Activated B cell treated with CpG ODN at 0.5 μM for 24 hours (primary cell): ENCODE results near the gene HOXB5. TPM values are rescaled to one million over a fixed set of nuclear protein-coding genes. Genes with fewer than 3 reads are reported as not detected.

Source experiments
- ATAC-seq: fragments of 200-7000 bp; cut with Tn5 transposase; one replicate; pipeline ENCODE4 v1.10.0; 2021; ENCODE audit warnings: low read depth, mild to moderate bottlenecking, moderate library complexity
- CTCF ChIA-PET: fragments of 350-600 bp; sonication (Branson Sonifier 250); formaldehyde crosslinking; loops from one replicate; lab custom pipeline; 2021; ENCODE audit warnings: antibody characterized with exemption; lab: Charles Lee
- POLR2A ChIA-PET: fragments of 350-600 bp; sonication (Branson Sonifier 250); formaldehyde crosslinking; loops from one replicate; lab custom pipeline; 2021; ENCODE audit warnings: antibody characterized with exemption; lab: Charles Lee
- DNase-seq: peaks from one replicate; pipeline ENCODE4 v3.0.0; 2022
- H3K27ac Mint-ChIP-seq: one replicate; pipeline ENCODE4 v1.8.0; 2020; ENCODE audit warnings: mixed read lengths
- H3K27me3 Mint-ChIP-seq: one replicate; pipeline ENCODE4 v1.8.0; 2021; ENCODE audit warnings: mixed read lengths
- H3K36me3 Mint-ChIP-seq: one replicate; pipeline ENCODE4 v1.8.0; 2021; ENCODE audit warnings: low read depth, mixed read lengths
- H3K4me1 Mint-ChIP-seq: one replicate; pipeline ENCODE4 v1.8.0; 2021; ENCODE audit warnings: mixed read lengths
- H3K4me3 Mint-ChIP-seq: one replicate; pipeline ENCODE4 v1.8.0; 2020; ENCODE audit warnings: mild to moderate bottlenecking, mixed read lengths
- H3K9me3 Mint-ChIP-seq: one replicate; pipeline ENCODE4 v1.8.0; 2020; ENCODE audit warnings: mixed read lengths
- CTCF ChIP-seq: fragments of 200-600 bp; IDR thresholded peaks from one replicate; pipeline ENCODE4 v1.8.0; 2022; ENCODE audit warnings: antibody characterized with exemption, mild to moderate bottlenecking
- intact Hi-C: fragments of 100-400 bp; cut with micrococcal nuclease; formaldehyde crosslinking; loops from one replicate; pipeline ENCODE4 v1.15.1; 2024
- total RNA-seq: library from RNA; stranded (reverse); gene quantifications from 2 replicates; pipeline ENCODE4 v1.2.3, GENCODE V29; 2022

HOXB5 gene
- total RNA-seq, 1 donor from 2014 or later = not detected

DNA sequence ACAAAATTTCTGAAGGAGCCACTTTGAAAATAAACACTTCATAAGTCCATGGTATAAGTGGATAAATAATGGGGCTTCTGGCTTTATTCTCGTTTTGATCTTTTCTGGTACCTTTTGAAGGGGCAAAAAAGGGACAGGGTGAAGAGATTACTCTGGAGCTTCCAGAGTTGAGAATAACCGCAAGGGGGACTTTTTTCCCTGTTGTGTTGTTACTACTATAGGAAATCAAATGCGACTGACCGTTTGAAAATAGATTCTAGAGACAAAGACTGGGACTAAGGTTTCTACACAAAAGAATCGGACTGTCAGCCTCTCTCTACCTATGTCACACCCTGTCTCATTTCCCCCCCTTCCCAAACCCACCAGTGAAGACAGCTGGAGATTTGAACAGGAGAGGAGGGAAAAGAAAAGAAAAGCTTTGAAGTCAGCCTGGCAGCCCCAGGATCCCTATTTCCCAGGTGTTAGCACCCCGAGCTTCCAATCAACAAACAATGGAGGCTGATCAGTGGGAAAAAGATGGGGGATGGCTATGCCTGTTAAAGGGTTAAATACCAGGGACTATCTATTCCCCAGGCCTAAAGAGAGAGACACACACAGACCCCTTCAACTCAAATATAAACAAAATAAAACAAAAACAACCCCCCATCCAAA lies 23.8 kb downstream of the HOXB5 start:
- no peak for TF ChIP-seq CTCF
- no peak overlapping the region for H3K4me3 Mint-ChIP-seq
- POLR2A ChIA-PET = interaction anchor here (0.6 kb wide), 1 partner anchor 313 kb away, joined by 3 read pairs; no protein-coding TSS in a partner anchor
- no peak for ATAC-seq
- DNase-seq = no peak
- no peak overlapping the region for H3K27ac Mint-ChIP-seq
- H3K27me3 Mint-ChIP-seq = peaks cover 22% of the 10 kb centered on the region
- CTCF ChIA-PET = no interaction called here
- intact Hi-C loops = no loop called here
- H3K4me1 Mint-ChIP-seq = peaks cover 4% of the 10 kb centered on the region
- H3K9me3 Mint-ChIP-seq = no peaks in the 10 kb centered on the region
- no peaks in the 10 kb centered on the region for H3K36me3 Mint-ChIP-seq

DNA sequence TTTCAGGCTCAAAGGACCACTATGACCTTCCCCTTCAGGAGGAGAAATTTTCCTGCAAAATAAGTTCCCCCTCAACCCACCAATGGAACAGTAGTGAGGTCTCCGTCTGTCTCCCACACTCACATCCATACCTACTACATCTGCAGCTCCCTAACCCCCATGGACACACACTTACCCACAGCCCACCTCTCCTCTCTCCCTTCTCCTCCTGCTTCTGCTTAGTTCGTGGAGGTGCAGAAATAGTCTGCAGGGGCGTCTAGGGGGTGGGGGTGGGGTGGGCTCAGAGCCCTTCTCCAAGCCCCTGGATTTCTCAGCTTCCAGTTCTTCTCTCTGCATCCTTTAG lies 24.4 kb downstream of the HOXB5 start:
- Mint-ChIP-seq H3K27ac (no peak overlapping the region), H3K36me3 (no peaks in the 10 kb centered on the region), H3K4me3 (no peak overlapping the region), H3K27me3 (peaks cover 25% of the 10 kb centered on the region), H3K4me1 (peaks cover 4% of the 10 kb centered on the region), H3K9me3 (no peaks in the 10 kb centered on the region)
- no peak for ATAC-seq
- ChIA-PET POLR2A (no interaction called here), CTCF (no interaction called here)
- intact Hi-C loops = no loop called here
- DNase-seq = no peak
- no peak for TF ChIP-seq CTCF

DNA sequence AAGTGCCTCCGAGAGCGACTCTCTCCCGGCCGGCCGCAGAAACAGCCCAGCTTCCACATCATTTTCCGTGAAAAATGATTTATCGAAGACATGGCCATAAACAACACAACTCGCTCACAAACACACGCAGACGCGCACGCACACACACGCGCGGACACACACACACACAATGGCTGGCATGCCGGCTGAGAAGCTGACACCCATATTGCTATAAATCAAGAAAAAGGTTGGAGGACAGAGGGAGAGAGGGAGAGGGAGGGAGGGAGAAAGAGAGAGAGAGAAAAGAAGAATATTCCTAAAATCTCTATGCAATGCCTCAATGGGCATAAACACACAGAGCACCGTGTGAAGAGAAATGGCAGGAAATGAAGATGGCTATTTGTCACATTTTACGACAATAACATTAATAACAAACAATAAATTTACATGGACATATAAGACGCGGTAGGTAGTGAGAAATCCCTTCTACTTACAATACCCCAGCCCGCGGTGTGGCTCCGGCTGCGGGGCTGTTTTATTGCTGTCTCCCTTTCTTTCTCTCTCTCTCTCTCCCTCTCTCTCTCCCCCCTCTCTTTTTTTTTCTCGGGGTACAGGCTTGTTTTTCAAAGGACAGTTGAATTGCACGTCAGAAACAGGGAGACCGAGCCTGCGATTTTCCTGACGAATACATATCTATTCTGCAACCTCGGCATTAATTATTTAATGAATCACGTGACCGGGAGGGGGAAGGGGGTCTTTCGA lies 24.9 kb downstream of the HOXB5 start:
- no peak overlapping the region for H3K27ac Mint-ChIP-seq
- ChIA-PET CTCF (interaction anchor here (1.1 kb wide), 1 partner anchor 20 kb away, joined by 3 read pairs; no protein-coding TSS in a partner anchor), POLR2A (interaction anchor here (0.7 kb wide), 1 partner anchor 122 kb away, joined by 3 read pairs; no protein-coding TSS in a partner anchor)
- peaks cover 25% of the 10 kb centered on the region for H3K27me3 Mint-ChIP-seq
- DNase-seq (no peak), ATAC-seq (no peak)
- no peaks in the 10 kb centered on the region for H3K9me3 Mint-ChIP-seq
- H3K4me3 Mint-ChIP-seq = peak overlapping the region; percentile 12
- no peaks in the 10 kb centered on the region for H3K36me3 Mint-ChIP-seq
- H3K4me1 Mint-ChIP-seq = peaks cover 4% of the 10 kb centered on the region
- no peak for TF ChIP-seq CTCF
- intact Hi-C loops = no loop called here

DNA sequence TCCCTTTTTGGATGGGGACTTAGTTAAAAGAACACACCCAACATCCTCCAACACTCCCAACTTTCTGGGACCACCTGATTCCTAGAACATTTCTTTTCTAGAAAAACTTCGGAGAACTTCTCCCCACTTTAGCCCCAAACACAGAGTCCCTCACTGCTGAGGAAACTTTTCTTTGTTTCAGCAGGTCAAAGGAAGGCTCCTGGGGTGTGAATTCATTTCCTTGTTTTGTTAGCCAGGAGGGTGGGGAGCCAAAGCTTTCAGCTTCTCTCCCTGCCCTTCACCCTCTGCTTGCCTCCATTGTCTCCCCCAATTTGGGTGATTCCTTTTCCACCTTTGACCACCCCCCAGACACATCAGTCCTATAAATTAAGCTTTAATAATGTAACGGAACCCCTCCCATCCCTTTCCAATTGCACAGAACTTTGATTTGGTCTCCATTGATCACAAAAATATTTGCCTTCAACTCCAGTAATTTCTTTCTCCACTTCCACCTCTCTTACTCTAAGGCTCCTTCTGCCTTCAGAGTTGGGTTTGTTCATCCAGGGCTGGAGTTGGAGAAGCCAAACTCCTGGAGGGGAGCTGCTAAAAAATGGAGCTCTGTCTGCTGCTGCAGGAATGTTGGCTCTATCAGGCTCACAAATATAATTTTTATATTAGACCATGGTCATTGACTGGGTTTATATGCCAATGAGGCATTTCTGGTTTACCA lies 25.8 kb downstream of the HOXB5 start:
- DNase-seq = no peak
- no peaks in the 10 kb centered on the region for H3K9me3 Mint-ChIP-seq
- CTCF ChIA-PET = interaction anchor here (1.1 kb wide), 1 partner anchor 19 kb away, joined by 3 read pairs; no protein-coding TSS in a partner anchor
- POLR2A ChIA-PET = interaction anchor here (0.7 kb wide), 1 partner anchor 122 kb away, joined by 3 read pairs; no protein-coding TSS in a partner anchor
- no peak for ATAC-seq
- H3K36me3 Mint-ChIP-seq = no peaks in the 10 kb centered on the region
- TF ChIP-seq CTCF = no peak
- no peak overlapping the region for H3K4me3 Mint-ChIP-seq
- intact Hi-C loops = loop anchor here (2.0 kb wide), 1 partner anchor 15 kb away; no protein-coding TSS in a partner anchor
- H3K27me3 Mint-ChIP-seq = peaks cover 26% of the 10 kb centered on the region
- H3K27ac Mint-ChIP-seq = no peak overlapping the region
- peaks cover 4% of the 10 kb centered on the region for H3K4me1 Mint-ChIP-seq

DNA sequence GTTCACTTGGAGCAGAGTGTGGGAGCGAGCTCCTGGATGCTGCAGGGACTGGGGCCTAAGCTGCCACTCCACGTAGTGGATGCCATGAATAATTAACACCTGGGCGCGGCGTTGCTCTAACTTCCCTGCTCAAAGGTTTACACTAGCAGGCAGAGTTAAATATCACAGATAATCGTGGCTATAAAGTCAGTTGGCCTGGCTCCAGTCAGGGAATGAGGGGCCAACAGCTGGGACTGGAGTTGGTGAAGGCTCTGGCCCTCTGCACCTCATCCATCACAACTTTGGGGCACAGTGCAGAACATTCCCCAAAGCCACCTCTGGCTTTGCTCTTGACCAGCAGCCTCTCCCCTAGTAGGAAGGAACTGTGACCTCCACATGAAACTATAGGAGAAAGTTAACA lies 26.4 kb downstream of the HOXB5 start:
- DNase-seq (no peak), ATAC-seq (no peak)
- ChIA-PET CTCF (no interaction called here), POLR2A (no interaction called here)
- Mint-ChIP-seq H3K27ac (no peak overlapping the region), H3K36me3 (no peaks in the 10 kb centered on the region), H3K9me3 (no peaks in the 10 kb centered on the region), H3K27me3 (peaks cover 26% of the 10 kb centered on the region), H3K4me1 (peaks cover 4% of the 10 kb centered on the region), H3K4me3 (no peak overlapping the region)
- no peak for TF ChIP-seq CTCF
- intact Hi-C loops = loop anchor here (2.0 kb wide), 1 partner anchor 14 kb away; no protein-coding TSS in a partner anchor
